ENCODE measurements around the gene MCC. TPM values are rescaled to one million over a fixed set of nuclear protein-coding genes. Genes with fewer than 3 reads are reported as not detected.

The MCC gene
- total RNA-seq, 1 experiment from 2014 or later, result 7.6 TPM

DNA sequence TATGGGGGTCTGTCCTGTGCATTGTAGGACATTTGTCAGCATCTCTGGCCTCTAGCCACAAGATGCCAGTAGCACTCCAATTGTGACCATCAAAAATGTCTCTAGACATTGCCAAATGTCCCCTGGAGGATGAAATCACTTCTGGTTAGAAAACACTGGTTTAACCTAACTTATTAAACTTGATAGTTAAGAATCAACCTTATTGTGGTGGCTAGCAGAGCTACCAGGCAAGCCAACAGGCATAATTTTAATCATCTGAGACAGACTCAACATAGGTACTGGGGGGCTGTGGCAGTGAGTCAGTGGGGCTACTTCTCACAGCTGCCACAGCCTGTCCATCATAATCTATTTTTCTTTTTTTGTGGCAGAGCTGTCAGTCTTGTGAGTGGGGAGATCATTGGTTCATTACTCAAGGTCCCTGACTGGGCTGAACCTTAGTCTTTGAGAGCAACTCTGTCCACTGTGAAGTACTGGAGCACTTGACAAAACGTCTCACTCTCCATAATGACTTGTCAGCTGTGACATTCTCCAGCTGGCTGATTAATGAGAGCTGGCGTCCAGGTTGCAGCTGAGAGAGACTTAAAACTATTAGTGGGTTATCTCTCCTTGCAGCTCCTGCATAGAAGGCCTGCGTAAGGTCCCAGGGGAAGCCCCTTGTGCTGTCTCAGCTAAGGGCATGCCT is 403.7 kb downstream of the MCC start:
- H4K8ac ChIP-seq (replicated peaks; ENCODE audit: insufficient read length, low read depth, low read length), result no peak overlapping the region
- H2AFZ ChIP-seq (ENCODE audit: low read length), result no peak overlapping the region
- no peaks in the 10 kb centered on the region for H4K20me1 ChIP-seq (ENCODE audit: control insufficient read depth, insufficient read depth, insufficient read length)
- no peaks in the 10 kb centered on the region for H3K27me3 ChIP-seq (ENCODE audit: insufficient read depth, low read length)
- DNase-seq, result no peak
- H3K4me1 ChIP-seq (ENCODE audit: insufficient read depth, low read length), result no peaks in the 10 kb centered on the region
- Mint-ChIP-seq H3K9me3 (peaks cover 0 to 3% of the 10 kb centered on the region in 2 experiments; a peak in 2 of 5 replicates), H3K4me3 (no peak overlapping the region), H3K36me3 (ENCODE audit: insufficient read depth in 1 of 3, low read depth in 3 of 3) (peaks cover 9 to 24% (median 18%) of the 10 kb centered on the region in 3 experiments), H3K27ac (no peak overlapping the region), H3K4me1 (peaks cover 11 to 13% of the 10 kb centered on the region in 2 experiments), H3K27me3 (ENCODE audit: low read depth) (peaks cover 35% of the 10 kb centered on the region)
- H4K5ac ChIP-seq (ENCODE audit: insufficient read length, low read depth, low read length), result no peak overlapping the region
- no peak overlapping the region for H2BK12ac ChIP-seq (ENCODE audit: insufficient read length, low read depth, low read length)
- no CpG with 5 or more reads among the region's 3 CpGs for WGBS (ENCODE audit: extremely low coverage, insufficient read length, low lambda C conversion rate)
- no peaks in the 10 kb centered on the region for H3K23me2 ChIP-seq (ENCODE audit: insufficient read length, low read depth, low read length, poor library complexity, severe bottlenecking)
- no peak overlapping the region for H3K14ac ChIP-seq (ENCODE audit: insufficient read depth, low read length)
- H2BK120ac ChIP-seq (ENCODE audit: low read depth, low read length, poor library complexity, severe bottlenecking), result no peak overlapping the region
- no peak overlapping the region for H3K18ac ChIP-seq (ENCODE audit: insufficient read length, low read depth, low read length)
- H3K79me2 ChIP-seq (ENCODE audit: insufficient read depth, low read length), result 0 out of 2 replicates have a peak, but pooled peaks cover 1% of the 10 kb centered on the region
- no peak overlapping the region for H3K4ac ChIP-seq (ENCODE audit: low read depth, low read length)
- no peak overlapping the region for H3K4me2 ChIP-seq (ENCODE audit: insufficient read depth, insufficient read length, low read length)
- H2AK5ac ChIP-seq (ENCODE audit: insufficient read length, low read length), result no peak overlapping the region
- no peak overlapping the region for H3K27ac ChIP-seq (ENCODE audit: insufficient read length, low read depth, low read length)
- H3K23ac ChIP-seq (ENCODE audit: insufficient read length, low read depth, low read length), result no peak overlapping the region
- no peaks in the 10 kb centered on the region for H3K79me1 ChIP-seq (ENCODE audit: insufficient read depth, low read depth, low read length, poor library complexity, severe bottlenecking)
- no peaks in the 10 kb centered on the region for H3K9me3 ChIP-seq (ENCODE audit: control insufficient read depth, low read depth, low read length)
- no peak overlapping the region for H2BK20ac ChIP-seq (ENCODE audit: low read depth, low read length, poor library complexity, severe bottlenecking)
- H3T11ph ChIP-seq (ENCODE audit: low read length), result no peak overlapping the region
- H4K91ac ChIP-seq (ENCODE audit: insufficient read length, low read depth, low read length), result no peak overlapping the region
- H3K56ac ChIP-seq (ENCODE audit: insufficient read length, low read depth, low read length), result no peak overlapping the region
- no peak overlapping the region for H2BK5ac ChIP-seq (ENCODE audit: insufficient read length, low read length)
- TF ChIP-seq, protein P1, sequence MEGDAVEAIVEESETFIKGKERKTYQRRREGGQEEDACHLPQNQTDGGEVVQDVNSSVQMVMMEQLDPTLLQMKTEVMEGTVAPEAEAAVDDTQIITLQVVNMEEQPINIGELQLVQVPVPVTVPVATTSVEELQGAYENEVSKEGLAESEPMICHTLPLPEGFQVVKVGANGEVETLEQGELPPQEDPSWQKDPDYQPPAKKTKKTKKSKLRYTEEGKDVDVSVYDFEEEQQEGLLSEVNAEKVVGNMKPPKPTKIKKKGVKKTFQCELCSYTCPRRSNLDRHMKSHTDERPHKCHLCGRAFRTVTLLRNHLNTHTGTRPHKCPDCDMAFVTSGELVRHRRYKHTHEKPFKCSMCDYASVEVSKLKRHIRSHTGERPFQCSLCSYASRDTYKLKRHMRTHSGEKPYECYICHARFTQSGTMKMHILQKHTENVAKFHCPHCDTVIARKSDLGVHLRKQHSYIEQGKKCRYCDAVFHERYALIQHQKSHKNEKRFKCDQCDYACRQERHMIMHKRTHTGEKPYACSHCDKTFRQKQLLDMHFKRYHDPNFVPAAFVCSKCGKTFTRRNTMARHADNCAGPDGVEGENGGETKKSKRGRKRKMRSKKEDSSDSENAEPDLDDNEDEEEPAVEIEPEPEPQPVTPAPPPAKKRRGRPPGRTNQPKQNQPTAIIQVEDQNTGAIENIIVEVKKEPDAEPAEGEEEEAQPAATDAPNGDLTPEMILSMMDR (conservative IDR thresholded peaks at IDR 0.05), result no peak
- H3K9ac ChIP-seq (ENCODE audit: extremely low read depth, insufficient read length, low read length), result no peak overlapping the region
- no peak overlapping the region for H2BK15ac ChIP-seq (ENCODE audit: low read depth, low read length)

Measured in H9 (cell line).